Vagina (tissue), 2 donors: ENCODE data around the gene OMG. TPM values are rescaled to one million over a fixed set of nuclear protein-coding genes. Genes with fewer than 3 reads are reported as not detected.

Experiments used
- DNase-seq, 2 donors: peaks; one replicate each; pipeline ENCODE4 v3.0.0-alpha.2; 2017; ENCODE audit errors: extremely low spot score in 2 of 2
- H3K27ac ChIP-seq: fragments of 200-600 bp; sonication (generic); one replicate; pipeline ENCODE4 v1.5.1; 2019
- H3K27me3 ChIP-seq: fragments of 200-600 bp; sonication (generic); one replicate; pipeline ENCODE4 v1.5.1; 2019
- H3K36me3 ChIP-seq, 2 donors: fragments of 200-600 bp; sonication (generic); one replicate each; pipeline ENCODE4 v1.5.1; 2017 to 2019
- H3K4me1 ChIP-seq: fragments of 200-600 bp; sonication (generic); one replicate; pipeline ENCODE4 v1.5.1; 2019
- H3K4me3 ChIP-seq, 2 donors: fragments of 200-600 bp; sonication (generic); 1 replicate in 1 of 2; 2 replicates in 1 of 2; pipeline ENCODE4 v1.5.1; 2016 to 2019
- H3K9me3 ChIP-seq: fragments of 200-600 bp; sonication (generic); one replicate; pipeline ENCODE4 v1.5.1; 2019
- CTCF ChIP-seq, 3 experiments: fragments of 450-650 bp in 2 of 3; fragments of 200-600 bp in 1 of 3; sonication (generic) in 1 of 3; IDR thresholded peaks; one replicate each; pipeline ENCODE4 v1.5.1; 2017 to 2019; ENCODE audit warnings: antibody characterized with exemption in 3 of 3, mild to moderate bottlenecking in 2 of 3, moderate library complexity in 2 of 3
- POLR2A ChIP-seq, 2 donors: fragments of 450-650 bp; IDR thresholded peaks; one replicate each; pipeline ENCODE4 v1.6.1; 2017; ENCODE audit warnings: antibody characterized with exemption in 2 of 2, mild to moderate bottlenecking in 2 of 2, moderate library complexity in 2 of 2
- POLR2AphosphoS5 ChIP-seq, 2 donors: sonication (generic); formaldehyde crosslinking; IDR thresholded peaks; one replicate each; pipeline ENCODE4 v1.9.0; 2017; ENCODE audit warnings: antibody characterized with exemption in 2 of 2, mild to moderate bottlenecking in 2 of 2, low read depth in 1 of 2; ENCODE audit not compliant: insufficient read depth in 1 of 2
- intact Hi-C: fragments of 100-400 bp; cut with DNase I; formaldehyde crosslinking; loops from one replicate; pipeline ENCODE4 v1.15.1; 2023
- total RNA-seq: library from RNA; depleted of rRNA; stranded (reverse); fragments of >200 nt; gene quantifications from one replicate; pipeline ENCODE4 v1.2.3, GENCODE V29; 2016

Gene OMG
- total RNA-seq, 1 donor from 2014 or later = not detected

DNA sequence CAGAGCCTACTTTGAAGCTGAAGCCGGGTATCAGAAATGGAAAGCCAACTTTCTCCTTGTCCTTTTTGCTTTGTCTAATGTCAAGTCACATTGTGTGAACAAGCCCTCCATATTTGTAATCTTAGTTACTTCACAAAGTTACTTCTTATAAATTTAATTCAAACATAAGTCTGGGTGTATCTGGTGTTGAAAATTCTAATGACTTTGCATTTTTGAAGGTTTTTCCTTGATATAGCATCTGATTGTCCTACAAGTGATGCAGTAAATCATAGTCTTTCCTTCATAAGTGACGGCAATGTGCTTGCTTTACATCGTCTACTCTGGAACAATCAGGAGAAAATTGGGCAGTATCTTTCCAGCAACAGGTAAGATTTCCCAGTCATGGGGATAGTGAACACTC lies 36.9 kb downstream of the OMG start:
- intact Hi-C loops = no loop called here
- no peaks in the 10 kb centered on the region for H3K27me3 ChIP-seq
- H3K4me3 ChIP-seq = no peak overlapping the region
- H3K4me1 ChIP-seq = no peaks in the 10 kb centered on the region
- TF ChIP-seq POLR2A (IDR thresholded peaks at IDR 0.05) = no peak
- no peak for TF ChIP-seq POLR2AphosphoS5 (IDR thresholded peaks at IDR 0.05; ENCODE audit: insufficient read depth in 1 of 2, low read depth in 1 of 2)
- no peak for TF ChIP-seq CTCF (IDR thresholded peaks at IDR 0.05)
- H3K9me3 ChIP-seq = no peaks in the 10 kb centered on the region
- peaks cover 0 to 14% of the 10 kb centered on the region in 2 donors for H3K36me3 ChIP-seq
- H3K27ac ChIP-seq = no peak overlapping the region
- DNase-seq = no peak

GRCh38 chr17:31256936-31257335 lies 40.1 kb downstream of the OMG start:
- Histone ChIP-seq H3K9me3 (no peaks in the 10 kb centered on the region), H3K27ac (no peak overlapping the region), H3K36me3 (peaks cover 0 to 10% of the 10 kb centered on the region in 2 donors), H3K27me3 (no peaks in the 10 kb centered on the region), H3K4me3 (no peak overlapping the region), H3K4me1 (no peaks in the 10 kb centered on the region)
- DNase-seq = no peak
- TF ChIP-seq POLR2A (IDR thresholded peaks at IDR 0.05) = no peak
- TF ChIP-seq CTCF (IDR thresholded peaks at IDR 0.05) = no peak
- intact Hi-C loops = no loop called here

DNA sequence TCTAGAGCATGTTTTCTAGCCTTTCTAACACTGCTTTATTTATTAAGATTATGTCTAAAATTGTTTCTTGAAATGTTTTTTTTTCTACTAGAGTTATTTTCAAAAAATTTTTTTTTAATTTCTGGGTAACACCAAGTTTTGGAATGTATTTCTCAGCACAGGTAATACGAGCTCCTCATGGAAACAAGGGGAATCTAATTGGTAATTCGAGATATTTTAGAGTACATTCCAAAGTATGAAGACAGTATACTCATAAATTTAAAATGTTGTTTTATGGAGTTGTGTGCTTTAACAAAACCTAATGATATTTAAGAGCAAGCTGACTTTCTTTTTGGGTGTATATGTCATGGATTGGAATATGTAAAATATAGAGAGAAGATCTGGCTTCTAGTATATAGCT lies 42.4 kb downstream of the OMG start:
- H3K9me3 ChIP-seq = no peaks in the 10 kb centered on the region
- H3K27me3 ChIP-seq = no peaks in the 10 kb centered on the region
- H3K27ac ChIP-seq = no peak overlapping the region
- no peaks in the 10 kb centered on the region for H3K36me3 ChIP-seq
- H3K4me1 ChIP-seq = peaks cover 5% of the 10 kb centered on the region
- H3K4me3 ChIP-seq = no peak overlapping the region
- no peak for TF ChIP-seq POLR2AphosphoS5 (IDR thresholded peaks at IDR 0.05; ENCODE audit: insufficient read depth in 1 of 2, low read depth in 1 of 2)
- no peak for TF ChIP-seq POLR2A (IDR thresholded peaks at IDR 0.05)
- TF ChIP-seq CTCF (IDR thresholded peaks at IDR 0.05) = no peak
- no peak for DNase-seq
- intact Hi-C loops = no loop called here

- TF ChIP-seq POLR2A (IDR thresholded peaks at IDR 0.05) (no peak), POLR2AphosphoS5 (IDR thresholded peaks at IDR 0.05; ENCODE audit: insufficient read depth in 1 of 2, low read depth in 1 of 2) (no peak), CTCF (IDR thresholded peaks at IDR 0.05) (no peak)
- H3K36me3 ChIP-seq = no peaks in the 10 kb centered on the region
- peaks cover 5% of the 10 kb centered on the region for H3K4me1 ChIP-seq
- intact Hi-C loops = no loop called here
- DNase-seq = no peak
- H3K27ac ChIP-seq = no peak overlapping the region
- H3K9me3 ChIP-seq = no peaks in the 10 kb centered on the region
- H3K4me3 ChIP-seq = no peak overlapping the region
- no peaks in the 10 kb centered on the region for H3K27me3 ChIP-seq
Measured at GRCh38 chr17:31252741-31253140, 44.3 kb downstream of the OMG start.

DNA sequence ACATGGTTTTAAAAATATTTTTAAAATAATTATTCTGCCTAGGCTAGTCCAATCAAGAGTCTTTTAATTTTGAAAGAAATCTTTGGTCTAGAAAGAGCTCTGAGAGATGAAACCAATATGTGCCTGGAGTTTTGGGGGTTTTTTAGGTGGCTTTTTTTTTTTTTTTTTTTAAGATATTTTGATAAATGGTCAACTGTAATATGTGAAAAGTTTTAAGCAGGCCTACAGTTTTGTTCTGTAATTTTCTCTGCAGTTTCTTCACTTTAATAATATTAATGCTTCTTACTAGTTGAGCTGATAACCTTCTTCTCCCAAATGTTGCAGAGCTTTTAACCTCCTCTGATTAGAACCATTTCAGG lies 45.1 kb downstream of the OMG start:
- Histone ChIP-seq H3K4me1 (peaks cover 5% of the 10 kb centered on the region), H3K27me3 (no peaks in the 10 kb centered on the region), H3K27ac (no peak overlapping the region), H3K9me3 (no peaks in the 10 kb centered on the region), H3K4me3 (no peak overlapping the region), H3K36me3 (no peaks in the 10 kb centered on the region)
- DNase-seq = no peak
- intact Hi-C loops = no loop called here
- TF ChIP-seq POLR2AphosphoS5 (IDR thresholded peaks at IDR 0.05; ENCODE audit: insufficient read depth in 1 of 2, low read depth in 1 of 2) = no peak
- TF ChIP-seq CTCF (IDR thresholded peaks at IDR 0.05) = no peak
- TF ChIP-seq POLR2A (IDR thresholded peaks at IDR 0.05) = no peak
